Measurements from ENCODE around the gene CUEDC1.

Gene CUEDC1

GRCh38 chr17:57914273-57915142 is 40.7 kb downstream of the CUEDC1 start:
- DNase-seq: no peak

GRCh38 chr17:57913575-57914272 is 41.5 kb downstream of the CUEDC1 start:
- no peak for DNase-seq

DNA sequence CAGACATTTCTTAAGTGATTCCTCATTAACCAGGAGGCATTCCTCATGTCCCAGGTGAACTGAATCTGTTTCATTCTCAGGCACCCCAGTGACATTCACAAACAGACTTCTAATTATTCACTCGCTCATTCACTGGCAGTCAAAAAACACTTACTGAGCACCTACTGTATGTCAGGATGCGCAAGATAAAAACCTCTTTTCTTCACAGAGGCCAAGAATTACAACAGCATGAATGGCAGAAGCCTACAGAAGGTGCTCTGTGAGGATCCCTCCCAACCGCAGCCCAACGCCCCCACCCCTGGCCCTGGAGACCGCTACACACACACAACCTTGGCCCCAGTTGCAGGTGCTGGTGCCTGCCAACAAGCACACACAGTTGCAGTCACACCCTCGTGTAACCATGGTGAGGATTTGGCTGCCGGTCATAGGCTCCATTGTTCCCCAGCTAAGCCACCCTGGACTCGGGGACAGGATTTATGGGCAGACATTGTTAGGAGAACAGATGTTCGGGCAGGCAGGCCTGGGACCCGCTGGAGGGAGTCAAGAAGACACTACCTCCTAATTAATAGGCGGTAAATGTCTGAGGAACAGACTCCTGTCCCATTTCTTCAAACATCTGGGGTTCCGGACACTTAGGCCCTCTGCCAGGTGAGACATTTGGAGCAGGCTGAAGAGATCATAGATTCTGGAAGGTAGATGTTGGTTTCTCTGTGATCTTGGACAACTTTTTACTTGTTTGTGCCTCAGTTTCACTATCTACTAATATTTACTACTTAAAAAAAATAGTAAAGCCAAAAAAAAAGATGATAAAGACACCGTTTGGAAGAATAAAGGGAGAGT is 43.2 kb downstream of the CUEDC1 start:
- no peak for DNase-seq

DNA sequence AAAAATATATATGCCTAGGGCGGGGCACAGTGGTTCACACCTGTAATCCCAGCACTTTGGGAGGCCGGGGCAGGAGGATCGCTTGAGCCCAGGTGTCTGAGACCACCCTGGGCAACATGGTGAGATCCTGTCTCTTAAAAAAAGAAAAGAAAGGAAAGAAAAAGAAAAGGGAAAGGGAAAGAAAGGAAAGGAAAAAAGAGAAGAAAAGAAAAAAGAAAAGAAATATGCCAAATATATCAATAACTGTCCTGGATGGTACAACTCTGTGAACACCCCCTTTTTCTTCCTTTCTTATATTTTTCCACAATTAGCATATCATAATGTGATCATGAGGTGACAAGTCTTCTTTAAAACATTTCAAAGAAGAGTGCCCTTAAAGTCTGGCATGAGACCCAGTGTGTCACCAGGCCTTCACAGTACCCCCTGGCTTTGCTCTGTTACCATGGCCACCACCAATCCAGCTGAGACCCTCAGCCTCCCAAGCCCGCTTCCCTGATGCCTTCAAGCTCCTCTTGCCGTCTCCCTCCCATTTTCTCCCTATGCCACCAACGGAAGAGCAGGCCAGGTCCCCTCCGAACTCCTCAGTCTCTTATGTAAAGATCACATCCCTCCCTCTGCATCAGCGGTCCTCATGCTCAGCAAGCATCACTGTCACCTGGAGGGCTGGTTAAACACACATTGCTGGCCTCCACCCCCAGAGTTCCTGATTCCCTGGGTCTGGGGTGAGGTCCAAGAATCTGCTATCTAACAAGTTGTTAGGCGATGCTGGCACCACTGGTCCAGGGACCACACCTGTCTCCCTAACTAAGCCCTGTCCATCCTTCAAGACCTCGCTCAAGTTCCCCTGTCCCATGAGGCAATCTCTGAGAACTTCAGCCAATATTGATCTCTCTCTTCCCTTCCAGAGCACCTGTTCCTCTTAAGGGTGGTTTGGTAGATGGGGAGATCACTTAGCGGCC is 44.5 kb downstream of the CUEDC1 start:
- DNase-seq: no peak

GRCh38 chr17:57909551-57909950 is 45.7 kb downstream of the CUEDC1 start:
- no peak for DNase-seq

DNA sequence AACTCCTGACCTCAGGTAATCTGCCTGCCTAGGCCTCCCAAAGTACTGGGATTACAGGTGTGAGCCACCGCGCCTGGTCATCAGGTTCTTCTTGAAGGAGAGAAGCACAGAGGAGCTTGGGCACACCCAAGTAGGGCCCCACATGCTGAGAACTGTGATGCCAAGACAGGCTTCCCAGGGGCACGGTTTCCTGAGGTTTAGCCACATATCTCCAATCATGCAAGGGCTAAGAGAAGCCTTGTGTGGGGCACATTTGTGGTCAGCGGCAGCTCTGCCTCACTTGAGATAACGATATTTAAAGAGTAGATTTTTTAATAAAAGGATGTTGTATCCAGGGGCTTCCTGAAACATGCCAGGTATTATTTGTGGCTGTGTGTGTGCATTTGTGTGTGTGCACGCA is 46.9 kb downstream of the CUEDC1 start:
- no peak for DNase-seq

DNA sequence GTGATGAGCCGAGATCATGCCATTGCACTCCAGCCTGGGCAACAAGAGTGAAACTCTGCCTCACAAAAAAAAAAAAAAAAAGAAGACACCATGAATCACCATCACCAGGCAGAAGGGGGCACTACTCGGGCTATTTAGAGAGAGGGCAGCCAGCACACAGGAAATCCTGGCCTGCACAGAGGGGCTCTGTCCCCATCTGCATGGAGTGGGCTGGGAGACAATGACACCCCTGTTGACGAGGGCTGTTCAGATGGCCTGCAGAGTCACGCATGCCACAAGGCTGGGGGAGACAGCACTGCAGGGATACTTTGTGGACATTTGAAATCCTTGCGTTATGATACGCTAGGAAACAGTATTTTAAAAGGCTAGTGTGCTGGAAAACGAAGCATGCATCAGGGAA is 48.3 kb downstream of the CUEDC1 start:
- DNase-seq: no peak

- no peak for DNase-seq
Measured at GRCh38 chr17:57905875-57906455, 49.2 kb downstream of the CUEDC1 start.

DNA sequence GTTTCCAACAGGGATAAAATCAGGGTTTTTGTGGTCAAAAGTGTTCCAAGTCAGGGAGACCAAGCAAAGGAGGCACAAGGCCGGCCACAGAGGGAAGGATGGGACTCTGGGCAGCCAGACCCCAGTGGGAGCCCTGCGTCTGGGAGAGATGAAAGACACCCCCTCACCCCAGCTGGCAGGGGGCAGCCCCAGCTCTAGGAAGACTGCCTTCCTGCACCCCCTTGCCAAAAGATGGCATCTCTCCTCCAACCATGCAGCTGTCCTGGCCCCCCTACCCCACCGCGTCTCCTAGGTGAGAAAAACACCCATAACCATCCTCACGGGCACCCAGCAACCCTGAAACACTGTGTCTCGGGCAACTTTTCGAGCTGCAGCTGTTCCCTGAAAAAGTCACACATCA is 51.3 kb downstream of the CUEDC1 start:
- DNase-seq: no peak

DNA sequence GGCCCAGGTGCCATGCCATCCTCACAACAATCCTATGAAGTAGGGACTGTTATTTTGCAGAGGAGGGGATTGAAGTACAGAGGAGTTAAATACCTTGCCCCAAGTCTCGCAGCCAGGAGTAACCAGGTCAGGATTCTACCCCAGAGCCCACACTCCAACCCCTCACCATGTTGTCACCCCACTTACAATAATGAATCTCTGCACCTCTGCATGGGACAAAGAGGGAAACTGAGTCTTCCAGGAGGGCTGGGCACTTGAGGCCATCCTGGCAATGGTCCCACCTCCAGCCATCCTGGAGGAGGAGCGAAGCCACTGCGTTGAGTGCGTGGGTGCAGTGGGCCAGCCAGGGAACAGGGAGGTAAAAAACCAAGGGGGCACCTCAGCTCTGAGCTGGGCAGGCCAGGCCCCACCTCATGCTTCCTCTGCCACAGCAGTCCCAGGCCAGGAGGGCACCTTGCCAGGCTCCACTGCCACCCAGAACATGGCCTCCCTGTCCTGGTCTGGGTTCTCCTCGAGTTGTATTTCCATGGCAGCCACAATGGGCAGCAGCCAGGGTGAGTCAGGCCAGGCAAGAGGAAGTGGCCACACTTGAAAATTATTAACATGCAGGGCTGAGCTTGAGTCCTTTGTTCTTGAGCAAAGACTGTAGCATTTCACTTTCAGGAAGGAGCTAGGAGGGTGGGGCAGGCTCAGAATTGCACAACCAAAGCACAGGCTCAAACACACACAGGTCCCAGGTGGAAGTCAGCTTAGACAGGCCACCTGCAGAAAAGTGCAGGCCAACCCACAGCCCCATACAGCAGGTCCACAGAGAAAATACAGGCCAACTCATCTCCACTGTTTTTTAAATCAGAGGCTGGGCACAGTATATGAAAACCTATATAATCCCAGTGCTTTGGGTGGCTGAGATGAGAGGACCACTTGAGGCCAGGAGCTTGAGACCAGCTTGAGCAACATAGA is 52.1 kb downstream of the CUEDC1 start:
- peak; percentile 74 for DNase-seq

DNA sequence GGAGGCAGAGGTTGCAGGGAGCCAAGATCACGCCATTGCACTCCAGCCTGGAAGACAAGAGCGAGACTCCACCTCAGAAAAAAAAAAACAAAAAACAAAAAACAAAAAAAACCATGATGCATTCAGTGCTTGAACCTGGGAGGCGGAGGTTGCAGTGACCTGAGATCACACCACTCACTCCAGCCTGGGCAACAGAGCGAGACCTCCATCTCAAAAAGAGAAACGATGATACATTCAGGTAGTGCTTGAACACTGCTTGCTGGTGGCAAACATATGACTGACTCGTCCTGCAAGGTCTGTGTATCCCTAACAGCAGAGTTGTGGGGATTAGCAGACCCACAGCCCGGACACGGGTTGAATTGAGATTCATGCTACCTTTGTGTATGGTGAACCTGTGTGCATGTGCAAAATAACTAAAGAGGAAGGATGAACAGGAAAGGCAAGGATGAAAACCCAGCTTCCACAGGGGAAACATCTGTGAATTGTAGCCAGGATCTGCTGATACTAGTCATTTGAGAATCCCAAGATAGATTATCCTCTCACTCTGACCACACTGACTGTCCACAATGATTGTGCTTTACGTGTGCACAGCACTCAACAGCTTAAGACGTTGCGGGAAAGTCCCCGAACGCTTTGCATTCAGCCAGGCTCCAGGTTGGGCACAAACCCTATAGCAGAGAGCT is 53.0 kb downstream of the CUEDC1 start:
- DNase-seq: no peak

- no peak for DNase-seq
Measured at GRCh38 chr17:57900991-57901743, 54.0 kb downstream of the CUEDC1 start.

DNA sequence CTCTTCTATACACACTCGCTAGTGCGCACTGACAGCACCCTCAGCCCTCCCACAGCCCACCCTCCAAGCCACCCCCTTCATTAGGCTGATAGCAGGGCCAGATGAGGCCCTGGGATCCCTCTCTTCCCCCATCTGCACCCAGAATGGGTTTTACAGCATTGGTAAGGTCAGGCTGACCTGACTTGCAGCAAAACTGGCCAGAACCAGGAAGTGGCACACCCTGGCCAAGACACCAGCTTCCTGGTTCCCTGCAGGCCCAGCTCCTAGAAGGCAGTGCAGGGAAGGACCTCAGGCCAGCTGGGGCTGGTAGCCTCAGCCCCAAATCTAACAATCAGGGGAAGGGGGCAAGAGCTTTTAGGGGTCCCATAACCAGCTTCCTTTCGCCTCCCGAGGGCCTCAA is 55.4 kb downstream of the CUEDC1 start:
- DNase-seq: no peak

GRCh38 chr17:57899391-57899790 is 55.8 kb downstream of the CUEDC1 start:
- DNase-seq: no peak

DNA sequence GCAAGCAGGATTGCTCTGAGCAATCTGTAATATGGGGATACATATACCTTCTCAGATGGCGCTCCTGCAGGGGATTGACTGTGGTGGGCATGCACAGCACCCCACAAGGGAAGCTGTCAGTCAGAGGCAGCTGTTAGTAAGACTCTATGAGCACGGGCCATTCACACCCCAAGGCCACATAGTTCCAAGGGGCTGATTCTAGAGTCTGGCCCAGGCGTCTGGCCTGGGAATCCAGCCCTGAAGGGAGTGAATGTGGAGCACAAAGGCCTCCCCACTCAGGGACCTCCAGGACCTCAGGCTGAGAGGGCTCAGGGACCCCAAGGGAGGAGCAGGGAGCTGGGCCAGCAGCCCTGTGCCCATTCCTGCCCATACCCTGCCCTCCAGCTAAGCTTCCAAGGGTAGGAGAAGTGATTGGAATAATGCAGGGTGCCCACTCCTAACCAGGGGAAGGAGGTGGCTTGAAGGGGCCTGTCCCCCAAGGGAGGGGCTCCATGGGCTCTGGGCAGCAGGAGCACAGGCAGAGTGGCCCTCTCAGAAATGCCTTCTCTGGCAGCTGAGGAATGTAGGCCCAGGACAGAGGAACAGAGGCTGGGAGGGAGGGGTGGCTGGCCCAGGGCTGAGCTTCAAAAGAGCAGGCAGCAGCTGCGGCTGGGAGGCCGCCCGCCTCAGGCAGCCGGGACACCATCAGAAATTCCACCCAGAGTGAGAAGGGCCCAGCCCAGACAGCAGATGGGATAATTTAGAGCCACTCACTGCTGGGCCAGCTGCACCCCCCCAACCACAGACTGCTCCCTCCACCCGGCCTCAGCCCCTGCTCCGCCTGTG is 56.5 kb downstream of the CUEDC1 start:
- DNase-seq: peak; percentile 75

GRCh38 chr17:57895382-57896060 is 59.7 kb downstream of the CUEDC1 start:
- DNase-seq: no peak

DNA sequence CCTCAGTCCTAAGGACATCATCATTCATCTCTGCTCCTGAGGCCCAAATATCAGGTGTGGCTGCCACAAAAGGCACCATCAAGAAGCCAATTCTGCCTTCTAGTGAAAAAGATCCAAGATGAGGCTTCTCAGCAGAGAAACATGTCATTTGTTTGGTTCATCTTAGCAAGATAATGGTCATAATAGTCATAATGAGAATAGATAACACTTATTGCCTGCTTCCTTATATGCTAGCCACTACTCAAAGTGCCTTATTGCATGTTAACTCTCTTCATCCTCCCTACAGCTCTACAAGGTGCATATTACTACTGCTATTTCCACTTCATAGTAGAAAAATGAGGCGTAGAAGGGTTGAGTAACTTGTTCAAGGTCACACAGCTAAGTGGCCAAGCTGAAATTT is 60.4 kb downstream of the CUEDC1 start:
- no peak for DNase-seq
